Ovary (tissue), 9 donors: ENCODE measurements around the gene FKBP3. TPM values are rescaled to one million over a fixed set of nuclear protein-coding genes. Genes with fewer than 3 reads are reported as not detected.
A peak's percentile ranks its signal among the peaks of the same experiment; 100 is the strongest.

ENCODE experiments used
- DNase-seq, 5 donors: peaks; one replicate each; pipeline ENCODE4 v3.0.0-alpha.2; 2019 to 2020
- H3K27ac ChIP-seq, 2 donors: fragments of 200-600 bp; one replicate each; pipeline versions ENCODE4 v1.5.1 to v1.8.0; 2019 to 2022
- H3K27me3 ChIP-seq: fragments of 200-600 bp; one replicate; pipeline ENCODE4 v1.8.0; 2022
- H3K36me3 ChIP-seq: fragments of 200-600 bp; sonication (generic); one replicate; pipeline ENCODE4 v1.5.1; 2019
- H3K4me1 ChIP-seq: one replicate; pipeline ENCODE4 v1.8.1; 2013; ENCODE audit warnings: mild to moderate bottlenecking, moderate library complexity; ENCODE audit not compliant: insufficient read depth
- H3K4me3 ChIP-seq: fragments of 200-600 bp; sonication (generic); one replicate; pipeline ENCODE4 v1.5.1; 2017
- H3K9me3 ChIP-seq, 2 donors: fragments of 200-600 bp in 1 of 2; sonication (generic) in 1 of 2; one replicate each; pipeline versions ENCODE4 v1.5.1 to v1.8.1; 2013 to 2019; ENCODE audit warnings: mild to moderate bottlenecking in 1 of 2, moderate library complexity in 1 of 2
- EP300 ChIP-seq: sonication (generic); formaldehyde crosslinking; IDR thresholded peaks from one replicate; pipeline ENCODE4 v1.6.1; 2017; ENCODE audit warnings: antibody characterized with exemption
- POLR2A ChIP-seq: fragments of 450-650 bp; IDR thresholded peaks from one replicate; pipeline ENCODE4 v1.6.1; 2017; ENCODE audit warnings: antibody characterized with exemption, mild to moderate bottlenecking, moderate library complexity
- WGBS, 3 donors: extraction: QIAGEN DNeasy Blood & Tissue Kit in 1 of 3; methylation state at CpG; one replicate each; pipeline versions ENCODE4 v1.1.5 to v1.1.7; 2013 to 2017; 5-methylcytosine and 5-hydroxymethylcytosine counted together
- intact Hi-C, 4 donors: fragments of 100-400 bp; cut with DNase I; formaldehyde crosslinking; loops; one replicate each; pipeline versions ENCODE4 v1.11.0 to v1.15.1; 2022 to 2023
- polyA plus RNA-seq, 2 donors: library from polyadenylated mRNA; stranded (reverse); fragments of 200-250 nt in 1 of 2; fragments of 350-450 nt in 1 of 2; fragmentation: Illumina TruSeq in 1 of 2; extraction: RNeasy Lipid Tissue Mini Kit (QIAGEN cat#74804) in 1 of 2; gene quantifications; one replicate each; pipeline ENCODE4 v1.2.3, GENCODE V29; 2013 to 2014
- small RNA-seq: library from RNA; depleted of rRNA; stranded (forward); fragments of <200 nt; gene quantifications from one replicate; pipeline ENCODE3, GENCODE V24; 2016
- total RNA-seq, 7 donors: library from RNA; depleted of rRNA in 2 of 7; stranded (reverse); fragments of >200 nt in 2 of 7; fragmentation: NEBNext Ultra II Directional in 3 of 7; extraction: Animal tissue kit (Norgen Biotek cat#: 25700) in 3 of 7; gene quantifications; one replicate each; pipeline versions ENCODE4 v1.1.0 to v1.2.4, GENCODE V29; 2016 to 2023
- TF ChIP-seq, protein P1 (sequence below), 3 donors: fragments of 450-650 bp in 2 of 3; fragments of 200-600 bp in 1 of 3; IDR thresholded peaks; one replicate each; pipeline versions ENCODE4 v1.5.1 to v1.8.0; 2016 to 2022; ENCODE audit warnings: antibody characterized with exemption in 3 of 3, mild to moderate bottlenecking in 1 of 3
- donor health status: DM: no; HTN: no; CAD: no; lungs with moderate emphysema.
- donor health status: DM: no; HTN: no; CAD: no.
- donor health status: Bipolar disorder and iron deficiency.
- donor health status: DM: yes; HTN: yes; CAD: no.
- donor health status: DM: no; HTN: no; CAD: no.
- donor health status: DM: yes; HTN: yes; CAD: no.

The FKBP3 gene
- total and polyA plus RNA-seq, 9 donors, result 38.3 to 65.9 (median 43.5) TPM

DNA sequence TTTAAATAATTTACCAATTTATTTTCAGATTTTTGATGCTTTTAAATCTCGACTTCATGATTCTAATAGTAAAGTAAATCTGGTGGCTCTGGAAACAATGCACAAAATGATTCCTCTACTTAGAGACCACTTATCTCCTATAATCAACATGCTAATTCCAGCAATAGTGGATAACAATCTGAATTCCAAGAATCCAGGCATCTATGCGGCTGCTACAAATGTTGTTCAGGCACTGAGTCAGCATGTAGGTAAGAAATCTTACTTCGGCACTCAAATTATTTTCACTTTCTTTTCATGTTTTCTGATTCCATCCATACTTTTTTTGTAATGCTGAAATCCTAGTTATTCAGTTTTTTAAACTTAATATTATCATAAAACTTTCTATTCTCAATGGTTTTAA is 65.9 kb downstream of the FKBP3 start:
- Histone ChIP-seq H3K27me3 (no peaks in the 10 kb centered on the region), H3K27ac (no peak overlapping the region), H3K4me3 (no peak overlapping the region), H3K4me1 (no peaks in the 10 kb centered on the region), H3K9me3 (no peaks in the 10 kb centered on the region), H3K36me3 (no peaks in the 10 kb centered on the region)
- TF ChIP-seq, protein P1, sequence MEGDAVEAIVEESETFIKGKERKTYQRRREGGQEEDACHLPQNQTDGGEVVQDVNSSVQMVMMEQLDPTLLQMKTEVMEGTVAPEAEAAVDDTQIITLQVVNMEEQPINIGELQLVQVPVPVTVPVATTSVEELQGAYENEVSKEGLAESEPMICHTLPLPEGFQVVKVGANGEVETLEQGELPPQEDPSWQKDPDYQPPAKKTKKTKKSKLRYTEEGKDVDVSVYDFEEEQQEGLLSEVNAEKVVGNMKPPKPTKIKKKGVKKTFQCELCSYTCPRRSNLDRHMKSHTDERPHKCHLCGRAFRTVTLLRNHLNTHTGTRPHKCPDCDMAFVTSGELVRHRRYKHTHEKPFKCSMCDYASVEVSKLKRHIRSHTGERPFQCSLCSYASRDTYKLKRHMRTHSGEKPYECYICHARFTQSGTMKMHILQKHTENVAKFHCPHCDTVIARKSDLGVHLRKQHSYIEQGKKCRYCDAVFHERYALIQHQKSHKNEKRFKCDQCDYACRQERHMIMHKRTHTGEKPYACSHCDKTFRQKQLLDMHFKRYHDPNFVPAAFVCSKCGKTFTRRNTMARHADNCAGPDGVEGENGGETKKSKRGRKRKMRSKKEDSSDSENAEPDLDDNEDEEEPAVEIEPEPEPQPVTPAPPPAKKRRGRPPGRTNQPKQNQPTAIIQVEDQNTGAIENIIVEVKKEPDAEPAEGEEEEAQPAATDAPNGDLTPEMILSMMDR (IDR thresholded peaks at IDR 0.05), result no peak
- TF ChIP-seq POLR2A (no peak), EP300 (no peak)
- 91 to 96% (median 95%) methylated on average over 3 of the region's 3 CpGs for WGBS, 3 donors
- intact Hi-C loops, result no loop called here
- DNase-seq, result no peak

DNA sequence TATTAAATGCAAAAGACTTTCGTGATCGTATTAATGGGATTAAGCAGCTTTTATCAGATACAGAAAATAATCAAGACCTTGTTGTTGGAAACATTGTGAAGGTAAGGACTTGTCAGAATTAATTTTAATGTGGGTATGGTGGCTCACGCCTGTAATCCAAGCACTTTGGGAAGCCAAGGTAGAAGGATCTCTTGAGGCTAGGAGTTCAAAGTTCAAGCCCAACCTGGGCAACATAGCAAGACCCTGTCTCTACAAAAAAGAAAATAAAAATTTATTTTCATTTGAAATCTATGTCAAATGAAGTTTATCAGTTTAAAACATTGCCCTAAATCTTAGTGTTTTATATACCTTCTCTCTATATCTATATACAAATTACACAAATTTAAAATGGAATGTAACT is 67.6 kb downstream of the FKBP3 start:
- WGBS, 3 donors, result 94 to 97% (median 96%) methylated on average over 3 of the region's 3 CpGs
- no peak for DNase-seq
- no peaks in the 10 kb centered on the region for H3K4me1 ChIP-seq
- H3K27me3 ChIP-seq, result no peaks in the 10 kb centered on the region
- H3K4me3 ChIP-seq, result no peak overlapping the region
- no peak overlapping the region for H3K27ac ChIP-seq
- TF ChIP-seq EP300 (no peak), POLR2A (no peak)
- TF ChIP-seq, protein P1 (IDR thresholded peaks at IDR 0.05), result no peak
- intact Hi-C loops, result no loop called here
- no peaks in the 10 kb centered on the region for H3K9me3 ChIP-seq
- H3K36me3 ChIP-seq, result no peaks in the 10 kb centered on the region

DNA sequence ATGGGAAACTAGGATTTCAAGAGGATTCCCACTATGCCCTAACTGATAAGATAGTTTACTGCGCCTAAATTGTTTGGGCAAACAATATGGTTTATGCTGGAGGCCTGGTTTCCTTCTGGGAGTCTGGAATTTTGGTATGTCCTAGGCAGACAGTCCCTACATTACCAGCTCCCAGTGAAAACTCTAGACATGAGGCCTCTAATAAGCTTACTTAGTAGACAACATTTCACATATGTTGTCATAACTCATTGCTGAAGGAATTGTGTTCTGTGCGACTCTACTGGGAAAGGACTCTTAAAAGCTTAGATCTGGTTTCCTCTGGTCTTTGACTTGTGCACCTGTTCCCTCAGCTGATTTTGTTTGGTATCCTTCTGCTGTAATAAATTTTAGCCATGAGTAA is 68.3 kb downstream of the FKBP3 start:
- Histone ChIP-seq H3K9me3 (no peaks in the 10 kb centered on the region), H3K4me3 (no peak overlapping the region), H3K27ac (no peak overlapping the region), H3K36me3 (no peaks in the 10 kb centered on the region), H3K27me3 (no peaks in the 10 kb centered on the region), H3K4me1 (no peaks in the 10 kb centered on the region)
- TF ChIP-seq EP300 (no peak), POLR2A (no peak)
- TF ChIP-seq, protein P1 (IDR thresholded peaks at IDR 0.05), result no peak
- no peak for DNase-seq
- 31 to 66% (median 48%) methylated on average over 2 of the region's 2 CpGs for WGBS, 3 donors
- intact Hi-C loops, result no loop called here

Small RNAs within 50 kb of the gene (small RNA-seq; reads per million reads assigned to genes)
- gene RF00151 (0.15 reads per million), gene SNORD127 (6,604 reads per million, percentile 99 among the genes with 10 or more reads in this experiment)

Other genes starting within 250 kb of the FKBP3 start
- 10 to 100 TPM in 6 of 7 donors, 1 to 10 TPM in 1; 9.3 to 16.4 (median 15.6) TPM for gene KLHL28, start 172.5 kb downstream of the FKBP3 start, total RNA-seq
- gene KLHL28, start 172.5 kb downstream of the FKBP3 start, polyA plus RNA-seq, result 1 to 10 TPM; 4.4 to 6.6 TPM
- 10 to 100 TPM; 17.8 to 28.3 (median 21.8) TPM for gene TOGARAM1, start 172.3 kb downstream of the FKBP3 start, total RNA-seq
- 10 to 100 TPM in 1 of 2 donors, 1 to 10 TPM in 1; 8.4 to 18.4 TPM for gene TOGARAM1, start 172.3 kb downstream of the FKBP3 start, polyA plus RNA-seq
- gene PRPF39, start 50.4 kb downstream of the FKBP3 start, total RNA-seq, result 10 to 100 TPM; 24.9 to 50.5 (median 41.1) TPM
- 10 to 100 TPM; 20.9 to 23.1 TPM for gene PRPF39, start 50.4 kb downstream of the FKBP3 start, polyA plus RNA-seq
- gene FANCM, start 1.4 kb upstream of the FKBP3 start, total RNA-seq, result 1 to 10 TPM; 4.4 to 9.1 (median 6.2) TPM
- gene FANCM, start 1.4 kb upstream of the FKBP3 start, polyA plus RNA-seq, result 1 to 10 TPM; 2.4 to 3.0 TPM
- 10 to 100 TPM; 14.7 to 44.3 (median 20.8) TPM for gene MIS18BP1, start 118.7 kb upstream of the FKBP3 start, total RNA-seq
- 10 to 100 TPM; 12.5 to 14.5 TPM for gene MIS18BP1, start 118.7 kb upstream of the FKBP3 start, polyA plus RNA-seq